GM21526 (cell line): ENCODE measurements around the gene ANTXR1.

Experiments
- ATAC-seq: cut with Tn5 transposase; IDR thresholded peaks from one replicate; pipeline ENCODE4 v1.9.1; 2021; ENCODE audit warnings: moderate library complexity; ENCODE audit not compliant: unreplicated experiment, low FRiP score

The ANTXR1 gene

GRCh38 chr2:69067026-69067630, 54.1 kb downstream of the ANTXR1 start:
- no peak for ATAC-seq

- ATAC-seq, result no peak
These were observed 54.9 kb downstream of the ANTXR1 start for GRCh38 chr2:69067866-69068265.

- ATAC-seq, result no peak
These were observed 58.0 kb downstream of the ANTXR1 start for GRCh38 chr2:69070969-69071368.

- ATAC-seq, result no peak
These were observed 61.1 kb downstream of the ANTXR1 start for GRCh38 chr2:69073928-69074570.

DNA sequence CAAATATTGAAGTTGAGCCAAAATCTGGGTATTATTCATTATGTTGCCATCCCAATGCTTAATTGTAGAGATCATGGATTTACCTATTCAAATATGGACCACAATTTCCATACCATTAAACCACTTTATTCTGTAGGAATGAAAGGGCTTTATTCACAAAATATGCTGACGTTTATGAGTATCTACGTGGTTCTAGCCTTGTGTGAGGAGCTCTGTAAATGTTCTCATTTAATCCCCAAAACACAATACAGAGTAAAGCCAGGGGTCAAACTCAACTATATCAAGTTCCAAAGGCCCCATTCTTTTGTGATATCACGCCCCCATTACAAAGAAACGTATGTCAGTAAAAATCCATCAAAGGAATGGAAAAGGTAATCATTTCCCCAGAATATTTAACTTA, 61.9 kb downstream of the ANTXR1 start:
- ATAC-seq, result no peak

- no peak for ATAC-seq
These were observed 62.5 kb downstream of the ANTXR1 start for GRCh38 chr2:69075486-69075885.

DNA sequence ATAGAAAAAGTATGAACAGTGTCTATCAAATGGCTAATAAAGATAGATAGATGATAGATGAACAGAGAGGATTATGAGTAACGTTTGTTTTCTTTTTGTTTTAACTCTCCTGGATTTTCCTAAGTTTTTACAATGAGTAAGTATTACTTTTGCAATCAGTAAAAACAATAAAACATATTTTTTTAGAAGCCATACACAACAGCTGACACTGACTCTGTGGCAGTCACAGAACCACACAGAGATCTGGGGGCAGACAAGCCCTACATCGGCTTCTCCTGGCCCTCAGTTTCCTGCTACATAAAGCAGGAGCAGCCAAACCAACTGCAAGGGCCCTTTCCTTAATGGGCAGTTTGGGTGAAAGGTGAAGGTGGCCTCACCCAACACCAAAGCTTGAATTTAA, 63.6 kb downstream of the ANTXR1 start:
- no peak for ATAC-seq

DNA sequence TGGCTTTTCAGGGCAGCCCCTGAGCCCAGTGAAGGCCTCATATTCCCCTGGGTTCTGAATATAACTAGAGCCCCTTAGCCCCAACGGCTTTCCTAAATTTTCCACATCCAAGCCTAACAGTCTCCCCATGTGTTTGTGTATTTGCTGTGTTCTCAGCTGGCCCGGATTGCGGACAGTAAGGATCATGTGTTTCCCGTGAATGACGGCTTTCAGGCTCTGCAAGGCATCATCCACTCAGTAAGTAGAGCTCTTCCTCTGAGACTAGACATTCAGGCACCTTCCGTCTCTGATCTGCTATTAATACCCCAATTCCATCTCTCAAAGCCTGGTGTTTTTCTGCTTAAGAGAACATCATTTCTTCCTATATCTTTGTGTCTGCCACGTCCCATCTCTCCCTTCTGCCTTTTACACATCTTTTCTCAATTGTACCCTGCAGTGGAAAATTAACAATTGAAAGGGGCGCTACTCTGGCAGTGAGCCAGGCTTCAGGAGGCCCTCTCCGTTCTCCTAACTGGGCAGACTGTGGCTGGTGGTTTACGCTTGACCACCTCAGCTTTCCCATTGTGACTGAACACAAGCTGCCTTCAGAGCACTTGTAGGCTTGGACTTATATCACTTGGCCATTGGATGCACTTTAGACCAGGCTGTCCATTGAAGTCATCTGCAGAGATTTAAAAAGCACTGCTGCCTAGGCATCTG, 64.4 kb downstream of the ANTXR1 start:
- no peak for ATAC-seq

GRCh38 chr2:69080071-69080470, 67.1 kb downstream of the ANTXR1 start:
- ATAC-seq, result no peak

DNA sequence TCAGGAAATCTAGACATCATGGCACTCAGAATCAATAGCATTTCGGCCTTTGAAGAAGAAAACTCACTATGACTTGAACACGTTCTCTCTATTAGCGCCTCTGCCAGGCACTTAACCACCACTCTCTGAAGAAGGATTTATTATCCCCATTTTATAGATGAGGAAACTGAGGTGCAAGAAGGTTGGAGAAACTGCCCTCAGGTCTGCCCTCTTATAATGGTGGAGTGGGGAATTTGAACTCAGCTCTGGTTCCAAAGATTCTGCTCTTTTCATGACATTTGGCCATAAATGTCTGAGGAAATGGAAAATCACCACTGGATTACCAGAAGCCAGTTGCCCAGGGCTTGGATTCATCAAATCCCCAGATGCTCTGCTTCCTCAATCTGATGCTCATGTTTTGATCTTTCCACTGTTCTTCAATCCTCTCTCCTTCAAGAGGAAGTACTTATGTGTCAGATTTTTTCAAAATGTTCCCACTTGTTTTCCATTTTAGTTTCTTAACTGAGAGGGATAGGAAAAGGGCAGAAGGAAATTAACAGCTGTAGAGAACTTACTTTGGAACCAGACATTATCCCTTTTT, 68.1 kb downstream of the ANTXR1 start:
- no peak for ATAC-seq

DNA sequence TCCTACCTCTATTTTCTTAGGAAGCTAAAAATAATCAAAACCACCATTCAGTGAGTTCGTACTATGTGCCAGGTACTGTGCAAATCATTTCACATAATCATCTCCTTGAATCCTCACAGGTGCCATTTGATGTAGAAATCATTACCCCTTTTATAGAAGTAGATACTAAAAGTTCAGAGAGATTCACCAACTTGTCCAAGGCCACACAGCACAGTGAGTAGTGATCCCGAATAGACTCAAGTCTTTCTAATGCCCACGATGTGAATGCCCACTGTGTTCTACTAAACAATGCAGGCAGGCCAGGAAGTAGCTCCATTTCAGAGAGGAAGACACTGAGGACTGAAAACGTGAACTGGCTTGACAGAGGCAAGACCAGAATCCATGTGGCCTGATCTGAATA, 68.8 kb downstream of the ANTXR1 start:
- no peak for ATAC-seq

- ATAC-seq, result no peak
These were observed 69.5 kb downstream of the ANTXR1 start for GRCh38 chr2:69082430-69082997.

GRCh38 chr2:69083235-69083748, 70.3 kb downstream of the ANTXR1 start:
- no peak for ATAC-seq

- ATAC-seq, result no peak
These were observed 71.5 kb downstream of the ANTXR1 start for GRCh38 chr2:69084492-69084891.

GRCh38 chr2:69086466-69086865, 73.5 kb downstream of the ANTXR1 start:
- ATAC-seq, result no peak

DNA sequence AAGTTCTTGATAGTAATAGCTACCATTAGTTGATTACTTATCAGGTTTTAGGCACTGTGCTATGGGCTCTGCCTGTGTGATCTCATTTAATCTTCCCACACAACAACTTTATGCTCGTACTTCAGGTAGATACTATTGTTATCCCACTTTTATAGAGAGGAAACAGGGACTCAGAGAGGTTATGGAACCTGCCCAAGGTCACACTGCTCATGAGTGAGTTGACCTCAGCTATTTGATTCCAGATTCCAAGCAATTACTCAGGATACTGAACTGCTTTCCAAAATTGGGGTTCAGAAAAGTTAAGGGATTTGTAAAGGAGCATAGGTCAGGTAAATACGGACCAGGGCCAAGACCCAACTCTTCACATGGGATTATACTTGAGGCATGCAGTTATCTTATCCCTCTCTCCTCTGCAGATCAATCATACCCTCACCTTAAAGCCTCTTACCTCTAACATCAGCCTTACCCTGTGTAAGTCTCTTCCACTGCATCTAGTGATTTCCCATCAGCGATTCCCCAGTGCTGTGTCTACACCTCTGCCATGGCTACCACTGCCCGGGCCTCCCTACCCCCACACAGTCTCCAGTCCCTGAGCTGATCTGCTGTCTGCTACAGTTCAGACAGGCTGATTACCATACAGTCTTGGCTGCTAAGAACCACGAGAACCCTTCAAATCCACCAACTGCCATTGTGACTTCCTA, 74.4 kb downstream of the ANTXR1 start:
- no peak for ATAC-seq

GRCh38 chr2:69087912-69088240, 74.9 kb downstream of the ANTXR1 start:
- no peak for ATAC-seq

DNA sequence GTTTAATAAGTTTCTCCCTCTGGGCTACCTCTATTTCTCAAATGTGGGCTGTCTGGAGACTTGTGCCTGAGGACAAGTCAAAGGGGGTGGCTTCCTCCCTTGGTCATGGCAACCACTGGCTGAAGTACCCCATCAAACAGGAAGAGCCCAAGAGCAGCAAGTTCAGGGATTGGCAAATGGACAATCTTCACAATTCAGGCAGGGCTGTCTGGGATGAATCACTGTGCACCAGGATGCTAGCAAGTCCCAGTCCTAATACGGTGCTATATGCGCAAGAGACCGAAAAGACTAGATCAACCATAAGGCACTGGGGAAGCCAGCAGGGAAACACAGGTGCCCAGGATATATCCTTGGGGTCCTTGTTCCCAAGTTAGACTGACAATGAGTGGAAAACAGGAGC, 75.5 kb downstream of the ANTXR1 start:
- ATAC-seq, result no peak

DNA sequence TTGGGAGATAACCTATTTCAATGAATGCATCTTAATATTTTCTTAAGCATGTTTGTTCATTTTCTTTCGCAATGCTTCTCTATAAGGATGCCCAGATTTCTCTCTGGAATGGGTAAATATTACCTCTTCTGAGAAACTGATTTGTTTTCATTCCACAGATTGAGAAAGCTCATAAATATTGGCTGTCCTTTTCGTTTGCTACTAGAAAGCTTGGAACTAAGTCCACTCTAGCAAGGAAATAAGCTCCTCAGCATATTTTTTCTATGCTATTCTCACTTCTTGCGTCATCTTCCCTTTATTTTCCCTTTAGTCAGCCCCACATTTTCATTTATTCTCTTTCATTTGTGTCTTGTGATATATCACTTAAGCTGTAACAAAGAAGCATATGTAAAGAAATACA, 76.3 kb downstream of the ANTXR1 start:
- no peak for ATAC-seq

- no peak for ATAC-seq
These were observed 77.0 kb downstream of the ANTXR1 start for GRCh38 chr2:69089998-69090397.

DNA sequence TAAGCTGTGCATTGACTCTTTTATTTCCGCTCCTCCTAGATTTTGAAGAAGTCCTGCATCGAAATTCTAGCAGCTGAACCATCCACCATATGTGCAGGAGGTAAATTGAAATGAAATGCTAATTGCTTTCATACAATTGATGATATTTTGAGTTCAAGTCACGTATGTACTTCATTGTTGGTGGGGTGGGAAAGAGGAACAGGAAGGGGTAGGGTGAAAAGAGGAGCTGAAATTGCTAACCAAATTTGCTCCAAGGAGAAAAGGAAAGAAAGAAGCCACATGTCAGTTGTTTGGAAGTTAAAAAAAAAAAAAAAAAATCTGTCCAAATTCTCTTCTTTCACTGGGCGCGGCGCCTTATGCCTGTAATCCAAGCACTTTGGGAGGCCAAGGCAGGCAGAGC, 77.8 kb downstream of the ANTXR1 start:
- ATAC-seq, result no peak
